ENCODE data around the gene GRM4.

GRCh38 chr6:34062156-34062555, 83.7 kb downstream of the GRM4 start:
- TF ChIP-seq POLR2AphosphoS5 (IDR thresholded peaks at IDR 0.05; ENCODE audit: borderline replicate concordance, low read depth, low read length) = no peak
- TF ChIP-seq FOXP2 (optimal IDR thresholded peaks at IDR 0.05; ENCODE audit: control extremely low read depth, extremely low read length, insufficient read depth) = no peak

All from SK-N-MC (cell line).